Breast epithelium (tissue), 4 donors: ENCODE results near the gene AMOTL1. TPM values are rescaled to one million over a fixed set of nuclear protein-coding genes. Genes with fewer than 3 reads are reported as not detected.

Experiments used
- DNase-seq, 2 donors: peaks; one replicate each; pipeline ENCODE4 v3.0.0-alpha.2; 2019; ENCODE audit warnings: low spot score in 2 of 2
- H3K27ac ChIP-seq, 2 donors: fragments of 200-600 bp; sonication (generic) in 1 of 2; one replicate each; pipeline ENCODE4 v1.5.1; 2016 to 2019; ENCODE audit warnings: mild to moderate bottlenecking in 1 of 2
- H3K27me3 ChIP-seq, 2 donors: fragments of 200-600 bp; sonication (generic) in 1 of 2; one replicate each; pipeline versions ENCODE4 v1.5.1 to v1.6.0; 2017 to 2019; ENCODE audit warnings: control low read depth in 1 of 2, mild to moderate bottlenecking in 1 of 2
- H3K36me3 ChIP-seq: fragments of 200-600 bp; one replicate; pipeline ENCODE4 v1.5.1; 2019
- H3K4me1 ChIP-seq, 2 donors: fragments of 200-600 bp; sonication (generic); one replicate each; pipeline ENCODE4 v1.5.1; 2016 to 2019; ENCODE audit warnings: control low read depth in 1 of 2
- H3K4me3 ChIP-seq, 3 donors: fragments of 200-600 bp; sonication (generic); 1 replicate in 2 of 3; 2 replicates in 1 of 3; pipeline ENCODE4 v1.5.1; 2016 to 2019; ENCODE audit warnings: mild to moderate bottlenecking in 3 of 3, moderate library complexity in 2 of 3
- H3K9me3 ChIP-seq, 2 donors: fragments of 200-600 bp; sonication (generic) in 1 of 2; one replicate each; pipeline ENCODE4 v1.5.1; 2016 to 2019; ENCODE audit warnings: control low read depth in 1 of 2
- POLR2A ChIP-seq: fragments of 450-650 bp; IDR thresholded peaks from one replicate; pipeline ENCODE4 v1.6.1; 2016; ENCODE audit warnings: antibody characterized with exemption, mild to moderate bottlenecking, moderate library complexity
- POLR2AphosphoS5 ChIP-seq, 3 donors: sonication (generic); formaldehyde crosslinking; IDR thresholded peaks; one replicate each; pipeline ENCODE4 v1.6.1; 2017; ENCODE audit warnings: antibody characterized with exemption in 3 of 3
- intact Hi-C: fragments of 100-400 bp; cut with DNase I; formaldehyde crosslinking; loops from one replicate; pipeline ENCODE4 v1.15.1; 2023; ENCODE audit warnings: low total_unique reads
- total RNA-seq, 3 donors: library from RNA; depleted of rRNA; stranded (reverse); fragments of >200 nt; gene quantifications; one replicate each; pipeline ENCODE4 v1.1.0, GENCODE V29; 2016
- TF ChIP-seq, protein P1 (sequence below), 3 donors: fragments of 450-650 bp; IDR thresholded peaks; one replicate each; pipeline ENCODE4 v1.5.1; 2016 to 2017; ENCODE audit warnings: antibody characterized with exemption in 3 of 3, mild to moderate bottlenecking in 3 of 3, moderate library complexity in 3 of 3

Gene AMOTL1
- total RNA-seq, 3 donors from 2014 or later = 35.5 to 41.4 (median 39.0) TPM

DNA sequence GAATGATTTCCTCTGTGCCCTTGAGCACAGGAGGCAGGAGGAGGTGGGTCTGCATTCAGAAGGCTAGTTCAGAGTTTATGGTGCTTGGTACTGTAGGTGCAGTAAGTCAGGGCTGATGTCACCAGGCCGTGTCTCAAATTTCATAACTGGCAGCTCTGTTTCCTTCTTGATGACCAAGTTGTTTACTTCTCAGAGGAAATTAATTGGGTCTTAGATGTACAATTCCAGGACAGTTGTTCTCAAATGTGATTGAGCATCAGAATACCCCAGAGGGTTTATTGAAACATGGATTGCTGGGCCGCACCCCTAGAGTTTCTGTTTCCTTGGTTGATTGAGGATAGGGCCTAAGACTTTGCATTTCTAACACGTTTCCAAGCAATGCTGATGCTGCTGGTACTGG lies 6.2 kb downstream of the AMOTL1 start:
- no peak overlapping the region for H3K4me3 ChIP-seq
- no peaks in the 10 kb centered on the region for H3K27me3 ChIP-seq
- no peak overlapping the region for H3K27ac ChIP-seq
- H3K36me3 ChIP-seq = no peaks in the 10 kb centered on the region
- TF ChIP-seq, protein P1, sequence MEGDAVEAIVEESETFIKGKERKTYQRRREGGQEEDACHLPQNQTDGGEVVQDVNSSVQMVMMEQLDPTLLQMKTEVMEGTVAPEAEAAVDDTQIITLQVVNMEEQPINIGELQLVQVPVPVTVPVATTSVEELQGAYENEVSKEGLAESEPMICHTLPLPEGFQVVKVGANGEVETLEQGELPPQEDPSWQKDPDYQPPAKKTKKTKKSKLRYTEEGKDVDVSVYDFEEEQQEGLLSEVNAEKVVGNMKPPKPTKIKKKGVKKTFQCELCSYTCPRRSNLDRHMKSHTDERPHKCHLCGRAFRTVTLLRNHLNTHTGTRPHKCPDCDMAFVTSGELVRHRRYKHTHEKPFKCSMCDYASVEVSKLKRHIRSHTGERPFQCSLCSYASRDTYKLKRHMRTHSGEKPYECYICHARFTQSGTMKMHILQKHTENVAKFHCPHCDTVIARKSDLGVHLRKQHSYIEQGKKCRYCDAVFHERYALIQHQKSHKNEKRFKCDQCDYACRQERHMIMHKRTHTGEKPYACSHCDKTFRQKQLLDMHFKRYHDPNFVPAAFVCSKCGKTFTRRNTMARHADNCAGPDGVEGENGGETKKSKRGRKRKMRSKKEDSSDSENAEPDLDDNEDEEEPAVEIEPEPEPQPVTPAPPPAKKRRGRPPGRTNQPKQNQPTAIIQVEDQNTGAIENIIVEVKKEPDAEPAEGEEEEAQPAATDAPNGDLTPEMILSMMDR (IDR thresholded peaks at IDR 0.05) = no peak
- TF ChIP-seq POLR2A (no peak), POLR2AphosphoS5 (IDR thresholded peaks at IDR 0.05) (no peak)
- no peaks in the 10 kb centered on the region for H3K9me3 ChIP-seq
- no peak for DNase-seq
- intact Hi-C loops = no loop called here
- peaks cover 0 to 7% of the 10 kb centered on the region in 2 donors for H3K4me1 ChIP-seq

DNA sequence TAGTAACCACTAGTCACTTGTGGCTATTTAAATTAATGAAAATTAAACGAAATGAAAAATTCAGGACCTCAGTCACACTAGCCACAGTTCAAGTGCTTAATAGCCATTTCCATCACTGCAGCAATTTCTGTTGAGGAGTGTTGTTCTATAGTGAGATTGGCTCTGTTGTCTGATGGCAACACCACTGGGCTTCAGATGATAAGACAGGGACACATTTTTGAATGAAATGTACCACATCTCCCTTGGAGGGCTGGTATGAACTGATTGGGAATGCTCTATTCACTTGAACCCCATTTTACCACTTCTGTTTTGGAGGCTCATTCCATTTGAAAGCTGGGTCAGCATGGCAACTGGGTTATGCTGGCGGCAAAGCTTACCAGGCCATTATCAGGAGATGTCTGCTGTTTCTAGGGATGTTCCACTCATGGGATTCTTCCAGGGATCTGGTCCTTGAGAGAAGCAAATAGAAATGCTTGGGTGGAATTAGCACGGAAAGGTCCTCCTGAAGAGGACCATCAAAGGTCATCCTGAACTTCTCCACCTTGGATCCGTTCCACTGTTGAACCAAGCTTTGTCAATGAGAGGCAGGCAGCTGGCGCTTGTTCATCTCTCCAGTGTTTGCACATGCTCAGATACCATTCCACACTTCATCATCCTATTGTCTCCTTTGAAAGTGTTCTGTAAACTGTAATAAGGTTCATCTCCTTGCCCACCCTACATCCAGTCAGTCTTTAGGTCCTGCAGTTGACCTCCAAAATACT lies 7.6 kb downstream of the AMOTL1 start:
- peak overlapping the region in 1 of 2 donors; percentile 44 for H3K27ac ChIP-seq
- H3K27me3 ChIP-seq = no peaks in the 10 kb centered on the region
- intact Hi-C loops = no loop called here
- H3K36me3 ChIP-seq = no peaks in the 10 kb centered on the region
- peaks cover 0 to 7% of the 10 kb centered on the region in 2 donors for H3K4me1 ChIP-seq
- TF ChIP-seq, protein P1 (IDR thresholded peaks at IDR 0.05) = no peak
- TF ChIP-seq POLR2A (no peak), POLR2AphosphoS5 (IDR thresholded peaks at IDR 0.05) (no peak)
- no peaks in the 10 kb centered on the region for H3K9me3 ChIP-seq
- DNase-seq = no peak
- H3K4me3 ChIP-seq = no peak overlapping the region

DNA sequence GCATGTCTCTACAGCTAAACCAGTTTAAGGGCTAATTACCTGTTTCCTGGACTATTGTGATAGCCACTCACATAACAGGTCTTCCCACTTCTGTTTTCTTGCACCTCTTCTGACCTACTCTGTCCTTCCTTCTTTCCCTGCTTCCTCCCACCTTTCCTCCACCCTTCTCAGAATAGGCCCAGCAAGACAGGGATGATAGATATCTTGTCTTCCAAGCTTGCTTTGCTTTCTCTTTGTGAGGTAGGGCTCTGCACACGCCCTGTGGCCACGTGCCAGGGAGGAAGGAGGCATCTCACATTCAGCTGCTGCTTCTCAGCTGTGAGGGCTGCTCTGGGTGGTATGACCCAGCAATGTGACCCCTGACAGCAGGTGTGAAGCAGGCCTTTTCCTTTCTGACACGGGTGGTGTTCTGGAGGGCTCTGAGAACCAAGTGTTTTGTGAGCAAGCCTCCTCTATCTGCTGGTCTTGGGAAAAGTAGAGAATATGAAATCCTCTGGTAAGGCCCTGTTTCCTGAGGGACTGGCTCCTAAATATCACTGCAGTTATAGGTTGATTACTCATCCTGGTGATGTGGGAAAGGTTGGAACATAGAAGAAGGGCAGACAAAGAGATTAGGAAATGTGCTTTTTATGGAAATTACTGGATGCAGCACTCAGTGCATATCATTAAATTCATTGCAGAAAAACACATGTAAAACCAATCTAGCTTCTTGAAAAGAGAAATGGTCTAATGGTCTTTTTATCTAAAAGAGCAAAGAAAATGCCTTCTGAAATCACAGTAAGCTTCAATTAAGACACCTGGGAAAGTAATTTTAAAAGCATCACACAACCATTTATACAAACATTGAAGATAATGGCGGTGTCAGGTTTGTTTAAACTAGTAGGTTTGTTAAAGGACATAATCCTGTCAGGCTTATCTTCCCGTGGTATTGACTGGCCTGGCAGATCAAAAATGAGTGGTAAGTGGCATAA lies 8.5 kb downstream of the AMOTL1 start:
- Histone ChIP-seq H3K27me3 (no peaks in the 10 kb centered on the region), H3K4me1 (peaks cover 0 to 7% of the 10 kb centered on the region in 2 donors), H3K9me3 (no peaks in the 10 kb centered on the region), H3K4me3 (no peak overlapping the region), H3K36me3 (no peaks in the 10 kb centered on the region), H3K27ac (peak overlapping the region; percentile 41 to 44)
- DNase-seq = no peak
- no peak for TF ChIP-seq POLR2A
- no peak for TF ChIP-seq POLR2AphosphoS5 (IDR thresholded peaks at IDR 0.05)
- TF ChIP-seq, protein P1 (IDR thresholded peaks at IDR 0.05) = no peak
- intact Hi-C loops = no loop called here

DNA sequence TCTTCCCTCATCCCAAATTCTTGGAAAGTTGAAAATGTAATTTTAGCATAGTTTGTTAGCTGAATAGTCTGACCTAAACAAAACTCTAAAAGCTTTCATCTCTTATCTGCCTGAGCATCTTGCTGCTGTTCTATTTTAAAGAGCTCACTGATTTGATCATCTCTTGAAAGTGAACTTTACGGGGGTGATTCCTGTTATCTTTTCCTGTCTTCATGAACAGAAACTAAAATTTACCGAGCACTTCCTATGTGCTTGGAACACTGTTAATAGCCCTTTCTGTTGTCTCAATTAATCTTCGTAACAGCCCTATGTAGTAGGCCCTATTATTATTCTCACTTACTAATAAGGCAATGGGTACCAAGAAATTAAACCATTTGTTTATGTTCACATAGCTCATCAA lies 12.3 kb downstream of the AMOTL1 start:
- H3K27me3 ChIP-seq = no peaks in the 10 kb centered on the region
- no peak for DNase-seq
- H3K27ac ChIP-seq = peak overlapping the region; percentile 29 to 35
- TF ChIP-seq, protein P1 (IDR thresholded peaks at IDR 0.05) = no peak
- no peak for TF ChIP-seq POLR2A
- no peak for TF ChIP-seq POLR2AphosphoS5 (IDR thresholded peaks at IDR 0.05)
- H3K4me3 ChIP-seq = peak overlapping the region in 1 of 3 donors; percentile 12
- H3K4me1 ChIP-seq = peaks cover 0 to 7% of the 10 kb centered on the region in 2 donors
- no peaks in the 10 kb centered on the region for H3K36me3 ChIP-seq
- no peaks in the 10 kb centered on the region for H3K9me3 ChIP-seq
- intact Hi-C loops = no loop called here
